Activated T-cell treated with anti-CD3 and anti-CD28 coated beads, Interleukin-2, amount 50 U/mL, for 72 hours (primary cell): ENCODE results near the gene SUGCT. TPM values are rescaled to one million over a fixed set of nuclear protein-coding genes. Genes with fewer than 3 reads are reported as not detected.
"Not testable (repeated sequence)": the region's sequence is repeated elsewhere in the genome, so short reads cannot be mapped to it uniquely, and the experiment has no call there.

Source experiments
- ATAC-seq, 2 donors: fragments of 150-1000 bp; cut with Tn5 transposase; replicated peaks in 1 of 2; 2 replicates each; pipeline ENCODE4 v1.10.0; 2021; ENCODE audit warnings: moderate library complexity in 2 of 2, mild to moderate bottlenecking in 1 of 2
- DNase-seq, 2 donors: peaks; one replicate each; pipeline ENCODE4 v3.0.0; 2021 to 2022; ENCODE audit warnings: mixed read lengths in 1 of 2
- H3K27ac Mint-ChIP-seq: one replicate; pipeline ENCODE4 v1.8.0; 2022; ENCODE audit warnings: mild to moderate bottlenecking, moderate library complexity, mixed read lengths
- H3K27me3 Mint-ChIP-seq: one replicate; pipeline ENCODE4 v1.8.0; 2022; ENCODE audit warnings: low read depth, mixed read lengths
- H3K36me3 Mint-ChIP-seq, 2 donors: one replicate each; pipeline ENCODE4 v1.8.0; 2022; ENCODE audit warnings: mixed read lengths in 2 of 2, mild to moderate bottlenecking in 1 of 2; ENCODE audit not compliant: insufficient read depth in 2 of 2
- H3K4me1 Mint-ChIP-seq: one replicate; pipeline ENCODE4 v1.8.0; 2022; ENCODE audit warnings: low read depth, mixed read lengths
- H3K4me3 Mint-ChIP-seq, 2 donors: one replicate each; pipeline ENCODE4 v1.8.0; 2022; ENCODE audit warnings: mild to moderate bottlenecking in 2 of 2, mixed read lengths in 2 of 2, moderate library complexity in 2 of 2
- H3K9me3 Mint-ChIP-seq, 2 donors: one replicate each; pipeline ENCODE4 v1.8.0; 2022; ENCODE audit warnings: mixed read lengths in 2 of 2
- total RNA-seq, 2 donors: library from RNA; stranded (reverse); gene quantifications; one replicate each; pipeline ENCODE4 v1.2.3, GENCODE V29; 2022

The SUGCT gene
- total RNA-seq, 2 donors from 2014 or later, result 1.5 to 1.6 TPM

DNA sequence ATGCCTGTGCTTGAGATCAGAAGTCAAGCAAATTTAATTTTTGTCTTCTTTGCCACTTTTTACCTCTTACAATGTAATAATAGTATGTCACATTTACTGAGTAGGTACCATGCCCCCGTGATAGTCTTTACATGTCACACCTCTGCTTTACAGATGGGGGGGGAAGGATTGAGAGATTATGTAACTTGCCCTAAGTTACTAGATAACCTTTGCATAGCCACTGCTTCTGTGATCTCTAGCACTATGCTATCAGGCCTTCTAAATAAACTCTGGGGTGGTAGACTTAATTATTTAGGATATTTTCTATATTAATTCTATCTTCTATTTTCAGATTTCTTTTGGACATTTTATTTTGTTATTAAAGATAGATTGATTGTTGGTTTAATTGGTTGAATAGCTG is 514.4 kb downstream of the SUGCT start:
- DNase-seq (no peak), ATAC-seq (no peak)
- Mint-ChIP-seq H3K36me3 (peaks cover 0 to 2% of the 10 kb centered on the region in 2 donors), H3K4me1 (peaks cover 32% of the 10 kb centered on the region), H3K4me3 (no peak overlapping the region), H3K9me3 (peaks cover 3 to 12% of the 10 kb centered on the region in 2 donors), H3K27me3 (peaks cover 10% of the 10 kb centered on the region), H3K27ac (no peak overlapping the region)

GRCh38 chr7:40650903-40651302 is 516.1 kb downstream of the SUGCT start:
- H3K9me3 Mint-ChIP-seq, result peaks cover 2 to 12% of the 10 kb centered on the region in 2 donors
- not testable (repeated sequence) for DNase-seq, H3K27ac Mint-ChIP-seq, H3K36me3 Mint-ChIP-seq, H3K4me3 Mint-ChIP-seq, ATAC-seq
- peaks cover 18% of the 10 kb centered on the region for H3K4me1 Mint-ChIP-seq
- peaks cover 11% of the 10 kb centered on the region for H3K27me3 Mint-ChIP-seq

GRCh38 chr7:40654171-40654570 is 519.4 kb downstream of the SUGCT start:
- DNase-seq (no peak), ATAC-seq (no peak)
- Mint-ChIP-seq H3K36me3 (peaks cover 0 to 2% of the 10 kb centered on the region in 2 donors), H3K27ac (no peak overlapping the region), H3K4me1 (peaks cover 10% of the 10 kb centered on the region), H3K9me3 (peaks cover 2 to 11% of the 10 kb centered on the region in 2 donors), H3K27me3 (peaks cover 11% of the 10 kb centered on the region), H3K4me3 (no peak overlapping the region)

GRCh38 chr7:40655426-40655825 is 520.6 kb downstream of the SUGCT start:
- no peak for DNase-seq
- peaks cover 11% of the 10 kb centered on the region for H3K27me3 Mint-ChIP-seq
- H3K4me1 Mint-ChIP-seq, result peaks cover 10% of the 10 kb centered on the region
- ATAC-seq, result no peak
- no peak overlapping the region for H3K27ac Mint-ChIP-seq
- H3K9me3 Mint-ChIP-seq, result peaks cover 2 to 11% of the 10 kb centered on the region in 2 donors
- peaks cover 0 to 2% of the 10 kb centered on the region in 2 donors for H3K36me3 Mint-ChIP-seq
- H3K4me3 Mint-ChIP-seq, result no peak overlapping the region

GRCh38 chr7:40656349-40656748 is 521.5 kb downstream of the SUGCT start:
- DNase-seq, result no peak
- Mint-ChIP-seq H3K27ac (no peak overlapping the region), H3K9me3 (peaks cover 3 to 7% of the 10 kb centered on the region in 2 donors), H3K27me3 (peaks cover 16% of the 10 kb centered on the region), H3K36me3 (peaks cover 0 to 2% of the 10 kb centered on the region in 2 donors), H3K4me1 (peaks cover 6% of the 10 kb centered on the region), H3K4me3 (no peak overlapping the region)
- no peak for ATAC-seq

GRCh38 chr7:40658729-40659128 is 523.9 kb downstream of the SUGCT start:
- Mint-ChIP-seq H3K27ac (no peak overlapping the region), H3K4me3 (no peak overlapping the region), H3K36me3 (no peaks in the 10 kb centered on the region), H3K9me3 (peaks cover 0 to 3% of the 10 kb centered on the region in 2 donors), H3K27me3 (peaks cover 10% of the 10 kb centered on the region), H3K4me1 (no peaks in the 10 kb centered on the region)
- no peak for DNase-seq
- no peak for ATAC-seq

DNA sequence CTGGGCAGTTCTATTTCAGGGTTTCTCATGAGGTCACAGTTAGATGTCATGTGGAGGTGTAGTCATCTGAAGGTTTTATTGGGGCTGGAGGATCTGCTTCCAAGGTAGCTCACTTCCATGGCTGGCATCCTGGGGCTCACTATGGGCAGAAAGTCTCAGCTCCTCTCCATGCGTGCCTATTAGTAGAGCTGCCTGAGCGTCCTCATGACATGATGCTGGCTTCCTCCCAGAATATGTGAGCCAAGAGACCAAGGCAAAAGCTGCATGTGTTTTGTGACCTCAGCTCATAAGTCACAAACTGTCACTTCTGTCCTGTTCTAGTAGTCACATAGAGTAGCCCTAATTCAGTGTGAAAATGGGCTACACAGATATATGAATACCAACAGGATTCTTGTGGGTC is 524.4 kb downstream of the SUGCT start:
- H3K9me3 Mint-ChIP-seq, result peaks cover 0 to 3% of the 10 kb centered on the region in 2 donors
- ATAC-seq, result no peak
- no peaks in the 10 kb centered on the region for H3K36me3 Mint-ChIP-seq
- H3K4me3 Mint-ChIP-seq, result no peak overlapping the region
- peaks cover 7% of the 10 kb centered on the region for H3K27me3 Mint-ChIP-seq
- no peaks in the 10 kb centered on the region for H3K4me1 Mint-ChIP-seq
- H3K27ac Mint-ChIP-seq, result no peak overlapping the region
- DNase-seq, result no peak

- H3K27me3 Mint-ChIP-seq, result peaks cover 5% of the 10 kb centered on the region
- peak overlapping the region; percentile 18 to 59 for H3K4me3 Mint-ChIP-seq
- ATAC-seq, result peak; percentile 85 to 92
- DNase-seq, result peak in 1 of 2 donors; percentile 4
- H3K4me1 Mint-ChIP-seq, result peaks cover 10% of the 10 kb centered on the region
- peak overlapping the region; percentile 87 for H3K27ac Mint-ChIP-seq
- H3K36me3 Mint-ChIP-seq, result no peaks in the 10 kb centered on the region
- peaks cover 2 to 4% of the 10 kb centered on the region in 2 donors for H3K9me3 Mint-ChIP-seq
Observed at GRCh38 chr7:40673285-40673684, 538.5 kb downstream of the SUGCT start.

- no peak overlapping the region for H3K27ac Mint-ChIP-seq
- H3K9me3 Mint-ChIP-seq, result peaks cover 2 to 4% of the 10 kb centered on the region in 2 donors
- peaks cover 10% of the 10 kb centered on the region for H3K4me1 Mint-ChIP-seq
- H3K4me3 Mint-ChIP-seq, result no peak overlapping the region
- ATAC-seq (no peak), DNase-seq (no peak)
- no peaks in the 10 kb centered on the region for H3K36me3 Mint-ChIP-seq
- H3K27me3 Mint-ChIP-seq, result peaks cover 5% of the 10 kb centered on the region
Observed at GRCh38 chr7:40674316-40674715, 539.5 kb downstream of the SUGCT start.

GRCh38 chr7:40675741-40676140 is 540.9 kb downstream of the SUGCT start:
- H3K36me3 Mint-ChIP-seq, result no peaks in the 10 kb centered on the region
- peaks cover 10% of the 10 kb centered on the region for H3K4me1 Mint-ChIP-seq
- no peak overlapping the region for H3K4me3 Mint-ChIP-seq
- H3K9me3 Mint-ChIP-seq, result peaks cover 0 to 3% of the 10 kb centered on the region in 2 donors
- no peak overlapping the region for H3K27ac Mint-ChIP-seq
- DNase-seq (no peak), ATAC-seq (no peak)
- no peaks in the 10 kb centered on the region for H3K27me3 Mint-ChIP-seq

DNA sequence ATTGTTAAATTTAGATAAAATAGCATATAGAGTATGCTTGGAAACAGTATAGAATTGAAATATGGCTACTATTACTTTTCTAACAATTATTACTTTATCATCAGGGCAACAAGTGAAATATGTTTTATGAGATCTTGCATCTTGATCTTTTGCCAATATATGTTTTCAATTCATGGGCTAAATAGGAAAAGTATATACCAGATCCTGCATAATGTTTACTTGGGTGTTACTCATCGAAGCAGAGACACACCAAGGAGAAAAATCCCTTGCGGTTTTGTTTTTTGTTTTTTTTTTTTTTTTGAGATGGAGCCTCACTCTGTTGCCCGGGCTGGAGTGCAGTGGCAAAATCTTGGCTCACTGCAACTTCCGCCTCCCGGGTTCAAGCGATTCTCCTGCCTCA is 541.4 kb downstream of the SUGCT start:
- H3K4me1 Mint-ChIP-seq, result peaks cover 10% of the 10 kb centered on the region
- no peak for DNase-seq
- no peaks in the 10 kb centered on the region for H3K27me3 Mint-ChIP-seq

GRCh38 chr7:40680657-40681056 is 545.9 kb downstream of the SUGCT start:
- no peak for DNase-seq
- peak; percentile 58 to 69 for ATAC-seq
- no peaks in the 10 kb centered on the region for H3K4me1 Mint-ChIP-seq
- no peak overlapping the region for H3K4me3 Mint-ChIP-seq
- H3K27ac Mint-ChIP-seq, result no peak overlapping the region
- H3K27me3 Mint-ChIP-seq, result no peaks in the 10 kb centered on the region
- no peaks in the 10 kb centered on the region for H3K9me3 Mint-ChIP-seq
- no peaks in the 10 kb centered on the region for H3K36me3 Mint-ChIP-seq

More for the DNA sequence above, 541.4 kb downstream of the SUGCT start:
- no peak overlapping the region for H3K27ac Mint-ChIP-seq
- H3K36me3 Mint-ChIP-seq, result no peaks in the 10 kb centered on the region
- no peak overlapping the region for H3K4me3 Mint-ChIP-seq
- no peak for ATAC-seq
- peaks cover 0 to 3% of the 10 kb centered on the region in 2 donors for H3K9me3 Mint-ChIP-seq

DNA sequence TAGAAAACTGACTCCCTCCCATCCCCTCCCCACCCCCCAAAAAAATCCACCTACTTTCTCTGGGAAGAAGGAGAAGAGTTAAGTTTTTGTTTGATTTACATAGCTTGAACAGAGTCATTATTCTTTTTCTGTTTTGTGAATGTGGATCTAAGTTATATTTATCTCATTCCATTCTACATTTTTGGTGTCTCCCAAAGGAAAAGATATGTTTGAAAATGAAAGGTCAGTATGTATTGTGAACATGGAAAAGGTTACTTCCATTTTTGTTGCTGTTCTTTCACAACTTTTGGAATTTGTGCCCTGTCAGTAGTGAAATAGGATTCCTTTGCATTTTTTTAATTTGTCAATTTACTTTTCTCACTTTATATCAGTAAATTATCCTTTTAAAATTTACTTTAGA is 547.9 kb downstream of the SUGCT start:
- ATAC-seq (no peak), DNase-seq (no peak)
- H3K36me3 Mint-ChIP-seq, result no peaks in the 10 kb centered on the region
- H3K4me3 Mint-ChIP-seq, result no peak overlapping the region
- H3K27me3 Mint-ChIP-seq, result no peaks in the 10 kb centered on the region
- H3K9me3 Mint-ChIP-seq, result no peaks in the 10 kb centered on the region
- H3K4me1 Mint-ChIP-seq, result no peaks in the 10 kb centered on the region
- H3K27ac Mint-ChIP-seq, result no peak overlapping the region

DNA sequence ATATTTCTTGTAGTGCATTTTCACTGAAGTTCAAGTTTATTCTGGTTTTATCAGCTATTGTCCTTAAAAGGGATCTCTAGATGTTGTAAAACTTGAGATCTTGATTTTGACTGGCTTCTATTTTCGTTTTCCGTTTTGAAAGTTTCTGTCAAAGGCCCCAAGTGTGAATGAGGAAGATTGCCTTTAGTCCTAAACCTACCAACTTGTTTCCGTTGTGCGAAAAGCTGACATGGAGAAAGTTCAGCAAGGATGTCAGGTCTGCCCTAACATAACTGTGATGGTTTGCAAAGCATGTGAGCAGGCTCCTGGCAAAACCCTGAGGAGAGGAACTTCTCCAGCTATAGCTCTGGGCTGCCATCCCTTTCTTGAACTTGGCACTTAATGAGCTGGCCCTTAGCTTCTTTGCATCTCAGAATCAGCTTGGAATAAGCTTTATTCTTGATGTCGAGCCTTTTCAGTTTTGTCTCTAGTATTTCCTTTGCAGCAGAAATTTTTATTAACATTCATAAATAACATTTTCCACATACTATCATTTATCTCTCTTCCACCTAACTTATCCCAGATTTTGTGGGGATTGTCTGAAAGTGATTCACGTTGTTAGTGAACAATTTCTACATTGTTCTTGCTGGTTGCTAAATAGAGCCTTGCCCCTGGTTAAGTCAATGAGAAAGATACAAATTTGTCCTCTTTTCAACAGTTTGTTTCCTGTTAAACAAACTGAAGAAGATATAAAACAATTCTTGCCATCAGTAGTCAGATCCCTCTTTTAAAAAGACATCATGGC is 559.4 kb downstream of the SUGCT start:
- no peaks in the 10 kb centered on the region for H3K27me3 Mint-ChIP-seq
- ATAC-seq (no peak), DNase-seq (no peak)
- H3K4me3 Mint-ChIP-seq, result no peak overlapping the region
- no peak overlapping the region for H3K27ac Mint-ChIP-seq
- peaks cover 5% of the 10 kb centered on the region for H3K4me1 Mint-ChIP-seq
- H3K36me3 Mint-ChIP-seq, result no peaks in the 10 kb centered on the region
- H3K9me3 Mint-ChIP-seq, result peaks cover 0 to 5% of the 10 kb centered on the region in 2 donors
